HEK293 (cell line): Measurements from ENCODE around the gene AK8.

Source experiments
- CTCF ChIA-PET: fragments of 350-600 bp; formaldehyde crosslinking; extraction: SDS; loops from one replicate; lab custom pipeline; 2021; ENCODE audit warnings: antibody characterized with exemption; lab: Yijun Ruan, JAX
- POLR2A ChIA-PET: fragments of 300-600 bp; formaldehyde crosslinking; extraction: SDS; loops from one replicate; lab custom pipeline; 2020; ENCODE audit warnings: antibody characterized with exemption, inconsistent platforms; lab: Yijun Ruan, JAX
- H3K27ac ChIP-seq: fragments of 200-500 bp; sonication (Bioruptor generic); 2 replicates; pipeline ENCODE4 v1.5.1; 2014; ENCODE audit warnings: low read depth, low read length, control low read depth, inconsistent platforms; ENCODE audit errors: extremely low read depth
- H3K36me3 ChIP-seq, 2 experiments: fragments of 200-500 bp in 1 of 2; sonication (Bioruptor generic) in 1 of 2; 1 replicate in 1 of 2; 2 replicates in 1 of 2; pipeline ENCODE4 v1.5.1; 2014 to 2017; ENCODE audit warnings: inconsistent platforms in 2 of 2, low read length in 2 of 2; ENCODE audit not compliant: control insufficient read depth in 2 of 2, insufficient read depth in 1 of 2
- H3K4me1 ChIP-seq: fragments of 200-500 bp; sonication (Bioruptor generic); 2 replicates; pipeline ENCODE4 v1.5.1; 2014; ENCODE audit warnings: mild to moderate bottlenecking, low read length, inconsistent platforms; ENCODE audit not compliant: control insufficient read depth, insufficient read depth
- H3K4me3 ChIP-seq: 2 replicates; pipeline ENCODE4 v1.5.1; 2011; ENCODE audit warnings: low read depth, mild to moderate bottlenecking, control low read depth, low read length, moderate library complexity
- H3K9me3 ChIP-seq: fragments of 200-500 bp; sonication (Bioruptor generic); 2 replicates; pipeline ENCODE4 v1.5.1; 2014; ENCODE audit warnings: low read depth, low read length, inconsistent platforms; ENCODE audit not compliant: control insufficient read depth, insufficient read depth
- BCL11A ChIP-seq: fragments of 450-650 bp; formaldehyde crosslinking; IDR thresholded peaks from 2 replicates; pipeline ENCODE4 v1.5.1; 2016; ENCODE audit warnings: low read depth, missing biosample characterization, missing genetic modification characterization
- GLI2 ChIP-seq: fragments of 450-650 bp; formaldehyde crosslinking; IDR thresholded peaks from 2 replicates; pipeline ENCODE4; 2017; ENCODE audit warnings: missing biosample characterization, missing genetic modification characterization, low read depth, borderline replicate concordance
- RBAK ChIP-seq: fragments of 450-650 bp; formaldehyde crosslinking; IDR thresholded peaks from 2 replicates; pipeline ENCODE4 v1.5.1; 2016; ENCODE audit warnings: missing biosample characterization, missing genetic modification characterization
- REPIN1 ChIP-seq: fragments of 450-650 bp; formaldehyde crosslinking; IDR thresholded peaks from 2 replicates; pipeline ENCODE4 v1.5.1; 2017; ENCODE audit warnings: missing biosample characterization, missing genetic modification characterization, low read depth
- SP2 ChIP-seq: fragments of 450-650 bp; formaldehyde crosslinking; IDR thresholded peaks from 2 replicates; pipeline ENCODE4 v1.5.1; 2016; ENCODE audit warnings: missing biosample characterization, missing genetic modification characterization
- TCF7L2 ChIP-seq: IDR thresholded peaks from 2 replicates; pipeline ENCODE4 v1.6.1; 2011; ENCODE audit warnings: low read depth, mild to moderate bottlenecking, inconsistent platforms, low read length, moderate library complexity, borderline replicate concordance
- ZBTB17 ChIP-seq: fragments of 450-650 bp; formaldehyde crosslinking; IDR thresholded peaks from 2 replicates; pipeline ENCODE4 v1.5.1; 2016; ENCODE audit warnings: missing biosample characterization, missing genetic modification characterization
- ZBTB20 ChIP-seq: fragments of 450-650 bp; formaldehyde crosslinking; IDR thresholded peaks from 2 replicates; pipeline ENCODE4 v1.5.1; 2016; ENCODE audit warnings: missing biosample characterization, missing genetic modification characterization
- ZBTB21 ChIP-seq: fragments of 450-650 bp; formaldehyde crosslinking; IDR thresholded peaks from 2 replicates; pipeline ENCODE4 v1.5.1; 2017; ENCODE audit warnings: missing biosample characterization, missing genetic modification characterization
- ZBTB7A ChIP-seq: fragments of 450-650 bp; formaldehyde crosslinking; IDR thresholded peaks from 2 replicates; pipeline ENCODE4 v1.5.1; 2016; ENCODE audit warnings: low read depth, missing biosample characterization, missing genetic modification characterization
- ZNF132 ChIP-seq: fragments of 450-650 bp; formaldehyde crosslinking; IDR thresholded peaks from 2 replicates; pipeline ENCODE4 v1.5.1; 2017; ENCODE audit warnings: missing biosample characterization, missing genetic modification characterization, borderline replicate concordance
- ZNF157 ChIP-seq: fragments of 450-650 bp; formaldehyde crosslinking; IDR thresholded peaks from 2 replicates; pipeline ENCODE4 v1.5.1; 2016; ENCODE audit warnings: missing biosample characterization, missing genetic modification characterization
- ZNF335 ChIP-seq: fragments of 450-650 bp; formaldehyde crosslinking; conservative IDR thresholded peaks from 2 replicates; pipeline ENCODE4 v1.5.1; 2016; ENCODE audit warnings: missing biosample characterization, missing genetic modification characterization
- ZNF354C ChIP-seq: fragments of 450-650 bp; formaldehyde crosslinking; IDR thresholded peaks from 2 replicates; pipeline ENCODE4 v1.5.1; 2016; ENCODE audit warnings: missing biosample characterization, missing genetic modification characterization, low read depth, borderline replicate concordance
- ZNF362 ChIP-seq: fragments of 450-650 bp; formaldehyde crosslinking; IDR thresholded peaks from 2 replicates; pipeline ENCODE4 v1.5.1; 2016; ENCODE audit warnings: missing biosample characterization, missing genetic modification characterization
- ZNF423 ChIP-seq: fragments of 450-650 bp; formaldehyde crosslinking; IDR thresholded peaks from 2 replicates; pipeline ENCODE4 v1.5.1; 2016; ENCODE audit warnings: missing biosample characterization, missing genetic modification characterization
- ZNF658 ChIP-seq: fragments of 450-650 bp; formaldehyde crosslinking; IDR thresholded peaks from 2 replicates; pipeline ENCODE4; 2016; ENCODE audit warnings: missing biosample characterization, missing genetic modification characterization
- ZNF660 ChIP-seq: fragments of 450-650 bp; IDR thresholded peaks from 2 replicates; pipeline ENCODE4 v1.5.1; 2018; ENCODE audit warnings: missing biosample characterization, mild to moderate bottlenecking, missing genetic modification characterization
- ZNF664 ChIP-seq: fragments of 450-650 bp; formaldehyde crosslinking; IDR thresholded peaks from 2 replicates; pipeline ENCODE4 v1.5.1; 2016; ENCODE audit warnings: missing biosample characterization, missing genetic modification characterization
- ZNF677 ChIP-seq: fragments of 450-650 bp; IDR thresholded peaks from 2 replicates; pipeline ENCODE4 v1.5.0; 2018; ENCODE audit warnings: missing biosample characterization, mild to moderate bottlenecking, missing genetic modification characterization, moderate library complexity
- ZNF785 ChIP-seq: fragments of 450-650 bp; formaldehyde crosslinking; IDR thresholded peaks from 2 replicates; pipeline ENCODE4 v1.5.1; 2016; ENCODE audit warnings: missing biosample characterization, missing genetic modification characterization
- ZSCAN16 ChIP-seq: fragments of 450-650 bp; formaldehyde crosslinking; IDR thresholded peaks from 2 replicates; pipeline ENCODE4 v1.5.1; 2016; ENCODE audit warnings: missing biosample characterization, missing genetic modification characterization
- ZSCAN18 ChIP-seq: fragments of 450-650 bp; formaldehyde crosslinking; IDR thresholded peaks from 2 replicates; pipeline ENCODE4 v1.5.1; 2016; ENCODE audit warnings: missing biosample characterization, missing genetic modification characterization
- ZSCAN4 ChIP-seq: fragments of 450-650 bp; formaldehyde crosslinking; IDR thresholded peaks from 2 replicates; pipeline ENCODE4 v1.5.1; 2017; ENCODE audit warnings: missing biosample characterization, missing genetic modification characterization

Gene AK8

GRCh38 chr9:132833550-132834121 is 44.4 kb downstream of the AK8 start:
- TF ChIP-seq ZNF660 (no peak), ZBTB17 (tag by site-specific recombination) (no peak), RBAK (no peak), ZSCAN16 (tag by site-specific recombination) (no peak)
- TF ChIP-seq, all 188 proteins: peak for 0
- ChIA-PET CTCF (no interaction called here), POLR2A (no interaction called here)
- Histone ChIP-seq H3K4me1 (no peaks in the 10 kb centered on the region), H3K4me3 (no peak overlapping the region), H3K36me3 (no peaks in the 10 kb centered on the region), H3K27ac (no peak overlapping the region), H3K9me3 (no peaks in the 10 kb centered on the region)

GRCh38 chr9:132832171-132832881 is 45.8 kb downstream of the AK8 start:
- POLR2A ChIA-PET, result no interaction called here
- CTCF ChIA-PET, result interaction anchor here (0.6 kb wide), 1 partner anchor 21 kb away, joined by 5 read pairs; no protein-coding TSS in a partner anchor
- H3K36me3 ChIP-seq, result no peaks in the 10 kb centered on the region

GRCh38 chr9:132828201-132828770 is 49.8 kb downstream of the AK8 start:
- no peaks in the 10 kb centered on the region for H3K36me3 ChIP-seq
- H3K4me3 ChIP-seq, result no peak overlapping the region
- ChIA-PET POLR2A (no interaction called here), CTCF (interaction anchor here (0.6 kb wide), 1 partner anchor 93 kb away, joined by 3 read pairs; no protein-coding TSS in a partner anchor)
- no peak overlapping the region for H3K27ac ChIP-seq
- H3K9me3 ChIP-seq, result no peaks in the 10 kb centered on the region
- H3K4me1 ChIP-seq, result no peaks in the 10 kb centered on the region
- no peak for TF ChIP-seq ZNF660
- TF ChIP-seq ZNF423 (tag by site-specific recombination), result no peak
- TF ChIP-seq ZBTB21, result no peak
- TF ChIP-seq ZNF785 (tag by site-specific recombination), result no peak
- TF ChIP-seq ZNF354C, result no peak
- no peak for TF ChIP-seq TCF7L2
- no peak for TF ChIP-seq REPIN1 (tag by site-specific recombination)

More at GRCh38 chr9:132832171-132832881, 45.8 kb downstream of the AK8 start:
- TF ChIP-seq ZNF132 (no peak), ZNF157 (tag by site-specific recombination) (no peak), ZNF658 (no peak), SP2 (tag by site-specific recombination) (no peak), GLI2 (tag by site-specific recombination) (no peak), ZNF362 (no peak), ZNF335 (tag by site-specific recombination) (no peak), ZNF785 (tag by site-specific recombination) (no peak), ZNF677 (tag by site-specific recombination) (no peak), ZSCAN18 (tag by site-specific recombination) (no peak), ZNF354C (no peak), ZBTB7A (no peak), ZNF664 (tag by site-specific recombination) (no peak), ZBTB20 (tag by site-specific recombination) (no peak), ZSCAN4 (tag by site-specific recombination) (no peak), BCL11A (tag by site-specific recombination) (no peak)
- Histone ChIP-seq H3K27ac (no peak overlapping the region), H3K4me1 (no peaks in the 10 kb centered on the region), H3K9me3 (no peaks in the 10 kb centered on the region), H3K4me3 (no peak overlapping the region)
